DND-41 (cell line): ENCODE results near the gene KCNJ13.

ENCODE experiments used
- CTCF ChIP-seq: IDR thresholded peaks from 2 replicates; pipeline ENCODE4 v1.5.1; 2012; ENCODE audit warnings: borderline replicate concordance, low read length, moderate library complexity, mild to moderate bottlenecking; ENCODE audit not compliant: poor library complexity, severe bottlenecking; ENCODE audit errors: extremely low read depth
- EZH2 ChIP-seq: IDR thresholded peaks from 3 replicates; pipeline ENCODE4 v1.6.1; 2012; ENCODE audit warnings: borderline replicate concordance, low read depth, mild to moderate bottlenecking, moderate library complexity, low read length, inconsistent platforms; ENCODE audit not compliant: severe bottlenecking

- no peak for TF ChIP-seq CTCF
- TF ChIP-seq EZH2, result no peak
These were observed 34.4 kb downstream of the KCNJ13 start for GRCh38 chr2:232741972-232742371.
